CD14-positive monocyte (primary cell): ENCODE results near the gene WNT10A. TPM values are rescaled to one million over a fixed set of nuclear protein-coding genes. Genes with fewer than 3 reads are reported as not detected.

ENCODE experiments used
- DNase-seq, 3 donors: peaks; one replicate each; pipeline ENCODE4 v3.0.0-alpha.2; 2011 to 2022
- H2AFZ ChIP-seq: 2 replicates; pipeline ENCODE4 v1.6.0; 2012; ENCODE audit warnings: mild to moderate bottlenecking, low read depth, low read length, inconsistent platforms; ENCODE audit not compliant: insufficient read depth, poor library complexity, severe bottlenecking
- H3K27ac ChIP-seq, 2 donors: 1 replicate in 1 of 2; 2 replicates in 1 of 2; pipeline ENCODE4 v1.5.1; 2012 to 2013; ENCODE audit warnings: low read length in 2 of 2, control low read depth in 1 of 2, inconsistent platforms in 1 of 2, low read depth in 1 of 2, mild to moderate bottlenecking in 1 of 2
- H3K27me3 ChIP-seq, 2 donors: one replicate each; pipeline versions ENCODE4 v1.6.0 to v1.6.1; 2011 to 2013; ENCODE audit warnings: low read length in 2 of 2; ENCODE audit not compliant: control insufficient read depth in 2 of 2, insufficient read depth in 2 of 2
- H3K36me3 ChIP-seq, 2 donors: replicated peaks in 1 of 2; 1 replicate in 1 of 2; 2 replicates in 1 of 2; pipeline versions ENCODE4 v1.5.1 to v1.6.1; 2012 to 2013; ENCODE audit warnings: low read length in 2 of 2, control low read depth in 1 of 2, inconsistent platforms in 1 of 2, mild to moderate bottlenecking in 1 of 2; ENCODE audit not compliant: insufficient read depth in 2 of 2, control insufficient read depth in 1 of 2
- H3K4me1 ChIP-seq, 2 donors: 1 replicate in 1 of 2; 2 replicates in 1 of 2; pipeline versions ENCODE4 v1.5.1 to v1.6.1; 2012 to 2013; ENCODE audit warnings: low read length in 2 of 2, control low read depth in 1 of 2, inconsistent platforms in 1 of 2, mild to moderate bottlenecking in 1 of 2, moderate library complexity in 1 of 2; ENCODE audit not compliant: insufficient read depth in 2 of 2, control insufficient read depth in 1 of 2
- H3K4me2 ChIP-seq: replicated peaks from 2 replicates; pipeline ENCODE3; 2012; ENCODE audit warnings: low read length, moderate library complexity, mild to moderate bottlenecking; ENCODE audit not compliant: poor library complexity, severe bottlenecking; ENCODE audit errors: extremely low read depth
- H3K4me3 ChIP-seq, 3 experiments: fragments of 200-600 bp in 1 of 3; sonication (generic) in 1 of 3; replicated peaks in 1 of 3; 1 replicate in 2 of 3; 2 replicates in 1 of 3; pipeline ENCODE4 v1.5.1; 2011 to 2013; ENCODE audit warnings: low read length in 3 of 3, mild to moderate bottlenecking in 3 of 3, control low read depth in 2 of 3, low read depth in 2 of 3, inconsistent platforms in 1 of 3, moderate library complexity in 1 of 3
- H3K79me2 ChIP-seq: 2 replicates; pipeline ENCODE4 v1.6.0; 2012; ENCODE audit warnings: mild to moderate bottlenecking, control low read depth, inconsistent platforms, low read length, moderate library complexity; ENCODE audit not compliant: insufficient read depth
- H3K9ac ChIP-seq: 2 replicates; pipeline ENCODE4 v1.6.0; 2017; ENCODE audit warnings: low read length, mild to moderate bottlenecking; ENCODE audit not compliant: insufficient read depth, poor library complexity, severe bottlenecking
- H3K9me3 ChIP-seq, 2 donors: replicated peaks in 1 of 2; 1 replicate in 1 of 2; 2 replicates in 1 of 2; pipeline versions ENCODE4 v1.5.1 to v1.6.1; 2012 to 2013; ENCODE audit warnings: low read length in 2 of 2, control low read depth in 1 of 2; ENCODE audit not compliant: control insufficient read depth in 1 of 2, insufficient read depth in 1 of 2
- H4K20me1 ChIP-seq: 2 replicates; pipeline ENCODE4 v1.6.0; 2012; ENCODE audit warnings: mild to moderate bottlenecking, low read length, control low read depth, moderate library complexity; ENCODE audit not compliant: insufficient read depth
- H3K27ac Mint-ChIP-seq, 7 donors: one replicate each; pipeline ENCODE4 v1.8.0; 2020; ENCODE audit warnings: mild to moderate bottlenecking in 7 of 7, mixed read lengths in 7 of 7, moderate library complexity in 6 of 7, inconsistent platforms in 2 of 7
- H3K27me3 Mint-ChIP-seq, 3 donors: one replicate each; pipeline ENCODE4 v1.8.0; 2021 to 2022; ENCODE audit warnings: low read depth in 3 of 3, mild to moderate bottlenecking in 3 of 3, mixed read lengths in 3 of 3, moderate library complexity in 3 of 3, inconsistent platforms in 1 of 3
- H3K36me3 Mint-ChIP-seq, 2 donors: one replicate each; pipeline ENCODE4 v1.8.0; 2020; ENCODE audit warnings: mixed read lengths in 2 of 2, inconsistent platforms in 1 of 2, mild to moderate bottlenecking in 1 of 2
- H3K4me1 Mint-ChIP-seq: one replicate; pipeline ENCODE4 v1.8.0; 2020; ENCODE audit warnings: mild to moderate bottlenecking, mixed read lengths
- H3K4me3 Mint-ChIP-seq, 2 donors: one replicate each; pipeline ENCODE4 v1.8.0; 2020; ENCODE audit warnings: mild to moderate bottlenecking in 2 of 2, mixed read lengths in 2 of 2, moderate library complexity in 1 of 2
- H3K9me3 Mint-ChIP-seq, 7 donors: one replicate each; pipeline ENCODE4 v1.8.0; 2020 to 2022; ENCODE audit warnings: mixed read lengths in 7 of 7, mild to moderate bottlenecking in 6 of 7, moderate library complexity in 6 of 7, inconsistent platforms in 2 of 7
- whole genome bisulfite sequencing: methylation state at CpG from one replicate; pipeline ENCODE4 v1.1.5; 2013; ENCODE audit warnings: missing lambda C conversion rate; ENCODE audit not compliant: insufficient coverage; 5-methylcytosine and 5-hydroxymethylcytosine counted together
- intact Hi-C, 2 donors: fragments of 100-400 bp; cut with micrococcal nuclease; formaldehyde crosslinking; loops; one replicate each; pipeline versions ENCODE4 v1.15.0 to v1.15.1; 2023
- polyA plus RNA-seq, 3 donors: library from polyadenylated mRNA; depleted of rRNA in 1 of 3; unstranded in 2 of 3; stranded (reverse) in 1 of 3; fragments of 300-500 nt in 2 of 3; fragments of >200 nt in 1 of 3; fragmentation: Illumina TruSeq in 2 of 3; gene quantifications; 1 replicate in 2 of 3; 2 replicates in 1 of 3; pipeline ENCODE4 v1.2.3, GENCODE V29; 2012 to 2021
- TF ChIP-seq, protein P1 (sequence below): fragments of 200-600 bp; IDR thresholded peaks from one replicate; pipeline ENCODE4 v1.8.0; 2022; ENCODE audit warnings: antibody characterized with exemption, mild to moderate bottlenecking

Gene WNT10A
- polyA plus RNA-seq, 3 donors: 0.04 TPM; not detected in 2

- Mint-ChIP-seq H3K4me3 (peak overlapping the region in 1 of 2 donors; percentile 75), H3K27ac (no peak overlapping the region), H3K9me3 (peaks cover 0 to 38% (median 2%) of the 10 kb centered on the region in 7 donors), H3K4me1 (peaks cover 20% of the 10 kb centered on the region), H3K36me3 (peaks cover 0 to 4% of the 10 kb centered on the region in 2 donors), H3K27me3 (peaks cover 60 to 83% (median 82%) of the 10 kb centered on the region in 3 donors)
- Histone ChIP-seq H3K4me1 (peaks cover 11 to 13% of the 10 kb centered on the region in 2 donors), H3K9me3 (peaks cover 0 to 15% of the 10 kb centered on the region in 2 donors), H3K36me3 (no peaks in the 10 kb centered on the region), H4K20me1 (no peaks in the 10 kb centered on the region), H3K9ac (no peak overlapping the region), H2AFZ (peak overlapping the region; percentile 26), H3K27ac (no peak overlapping the region), H3K27me3 (peaks cover 41 to 59% of the 10 kb centered on the region in 2 donors), H3K4me3 (no peak overlapping the region), H3K4me2 (no peak overlapping the region), H3K79me2 (no peaks in the 10 kb centered on the region)
- TF ChIP-seq, protein P1, sequence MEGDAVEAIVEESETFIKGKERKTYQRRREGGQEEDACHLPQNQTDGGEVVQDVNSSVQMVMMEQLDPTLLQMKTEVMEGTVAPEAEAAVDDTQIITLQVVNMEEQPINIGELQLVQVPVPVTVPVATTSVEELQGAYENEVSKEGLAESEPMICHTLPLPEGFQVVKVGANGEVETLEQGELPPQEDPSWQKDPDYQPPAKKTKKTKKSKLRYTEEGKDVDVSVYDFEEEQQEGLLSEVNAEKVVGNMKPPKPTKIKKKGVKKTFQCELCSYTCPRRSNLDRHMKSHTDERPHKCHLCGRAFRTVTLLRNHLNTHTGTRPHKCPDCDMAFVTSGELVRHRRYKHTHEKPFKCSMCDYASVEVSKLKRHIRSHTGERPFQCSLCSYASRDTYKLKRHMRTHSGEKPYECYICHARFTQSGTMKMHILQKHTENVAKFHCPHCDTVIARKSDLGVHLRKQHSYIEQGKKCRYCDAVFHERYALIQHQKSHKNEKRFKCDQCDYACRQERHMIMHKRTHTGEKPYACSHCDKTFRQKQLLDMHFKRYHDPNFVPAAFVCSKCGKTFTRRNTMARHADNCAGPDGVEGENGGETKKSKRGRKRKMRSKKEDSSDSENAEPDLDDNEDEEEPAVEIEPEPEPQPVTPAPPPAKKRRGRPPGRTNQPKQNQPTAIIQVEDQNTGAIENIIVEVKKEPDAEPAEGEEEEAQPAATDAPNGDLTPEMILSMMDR: no peak
- intact Hi-C loops: loop anchor here in 1 of 2 donors (2.0 kb wide), 1 partner anchor 45 kb away; no protein-coding TSS in a partner anchor
- peak in 2 of 3 donors; percentile 23 to 50 for DNase-seq
- WGBS: 27% methylated on average over 5 of the region's 5 CpGs
Observed at GRCh38 chr2:218853766-218854165, 26.9 kb upstream of the WNT10A start.

GRCh38 chr2:218854860-218855259 is 25.8 kb upstream of the WNT10A start:
- H3K27me3 Mint-ChIP-seq: peaks cover 62 to 83% (median 83%) of the 10 kb centered on the region in 3 donors
- no peak for DNase-seq
- WGBS: 70% methylated on average over 2 of the region's 5 CpGs
- Histone ChIP-seq H3K27ac (no peak overlapping the region), H2AFZ (no peak overlapping the region), H3K9ac (no peak overlapping the region), H3K4me3 (no peak overlapping the region), H4K20me1 (no peaks in the 10 kb centered on the region), H3K36me3 (no peaks in the 10 kb centered on the region), H3K27me3 (peaks cover 48 to 63% of the 10 kb centered on the region in 2 donors), H3K79me2 (no peaks in the 10 kb centered on the region), H3K9me3 (peaks cover 0 to 17% of the 10 kb centered on the region in 2 donors), H3K4me1 (peaks cover 16 to 22% of the 10 kb centered on the region in 2 donors), H3K4me2 (no peak overlapping the region)
- H3K4me3 Mint-ChIP-seq: peak overlapping the region in 1 of 2 donors; percentile 4
- H3K9me3 Mint-ChIP-seq: peaks cover 0 to 40% (median 7%) of the 10 kb centered on the region in 7 donors
- TF ChIP-seq, protein P1: no peak
- intact Hi-C loops: no loop called here
- H3K4me1 Mint-ChIP-seq: peaks cover 25% of the 10 kb centered on the region
- no peak overlapping the region for H3K27ac Mint-ChIP-seq
- H3K36me3 Mint-ChIP-seq: peaks cover 4% of the 10 kb centered on the region in 2 donors
